Measurements from ENCODE around the gene PRDX1. TPM values are rescaled to one million over a fixed set of nuclear protein-coding genes. Genes with fewer than 3 reads are reported as not detected.
"Not testable (repeated sequence)": the region's sequence is repeated elsewhere in the genome, so short reads cannot be mapped to it uniquely, and the experiment has no call there.

The PRDX1 gene
- total RNA-seq, 1 donor from 2014 or later, result 239 TPM

- H3K9me3 ChIP-seq, result no peaks in the 10 kb centered on the region
- no peak for DNase-seq (ENCODE audit: extremely low spot score in 2 of 2)
- intact Hi-C loops (cut with DNase I), result no loop called here
- TF ChIP-seq POLR2A (IDR thresholded peaks at IDR 0.05) (no peak), POLR2AphosphoS5 (IDR thresholded peaks at IDR 0.05; ENCODE audit: insufficient read depth in 1 of 2, low read depth in 1 of 2) (no peak), CTCF (IDR thresholded peaks at IDR 0.05) (no peak)
- no peak overlapping the region for H3K4me3 ChIP-seq
- no peaks in the 10 kb centered on the region for H3K36me3 ChIP-seq
- H3K4me1 ChIP-seq, result peaks cover 8% of the 10 kb centered on the region
- no peaks in the 10 kb centered on the region for H3K27me3 ChIP-seq
- H3K27ac ChIP-seq, result no peak overlapping the region
These were observed 4.5 kb upstream of the PRDX1 start for GRCh38 chr1:45526135-45526644.

- not testable (repeated sequence) for H3K4me3 ChIP-seq; H3K9me3 ChIP-seq; H3K36me3 ChIP-seq; DNase-seq (ENCODE audit: extremely low spot score in 2 of 2); H3K27ac ChIP-seq; H3K27me3 ChIP-seq
- intact Hi-C loops (cut with DNase I), result loop anchor here (5.0 kb wide), 1 partner anchor 43 kb away; no protein-coding TSS in a partner anchor
- peaks cover 21% of the 10 kb centered on the region for H3K4me1 ChIP-seq
These were observed 2.3 kb upstream of the PRDX1 start for GRCh38 chr1:45523975-45524374.

- not testable (repeated sequence) for H3K27ac ChIP-seq; H3K36me3 ChIP-seq; H3K4me3 ChIP-seq; H3K27me3 ChIP-seq; H3K9me3 ChIP-seq; DNase-seq (ENCODE audit: extremely low spot score in 2 of 2)
- intact Hi-C loops (cut with DNase I), result loop anchor here (5.0 kb wide), 1 partner anchor 44 kb away; no protein-coding TSS in a partner anchor
- H3K4me1 ChIP-seq, result peaks cover 24% of the 10 kb centered on the region
These were observed 1.8 kb upstream of the PRDX1 start for GRCh38 chr1:45523516-45523915.

DNA sequence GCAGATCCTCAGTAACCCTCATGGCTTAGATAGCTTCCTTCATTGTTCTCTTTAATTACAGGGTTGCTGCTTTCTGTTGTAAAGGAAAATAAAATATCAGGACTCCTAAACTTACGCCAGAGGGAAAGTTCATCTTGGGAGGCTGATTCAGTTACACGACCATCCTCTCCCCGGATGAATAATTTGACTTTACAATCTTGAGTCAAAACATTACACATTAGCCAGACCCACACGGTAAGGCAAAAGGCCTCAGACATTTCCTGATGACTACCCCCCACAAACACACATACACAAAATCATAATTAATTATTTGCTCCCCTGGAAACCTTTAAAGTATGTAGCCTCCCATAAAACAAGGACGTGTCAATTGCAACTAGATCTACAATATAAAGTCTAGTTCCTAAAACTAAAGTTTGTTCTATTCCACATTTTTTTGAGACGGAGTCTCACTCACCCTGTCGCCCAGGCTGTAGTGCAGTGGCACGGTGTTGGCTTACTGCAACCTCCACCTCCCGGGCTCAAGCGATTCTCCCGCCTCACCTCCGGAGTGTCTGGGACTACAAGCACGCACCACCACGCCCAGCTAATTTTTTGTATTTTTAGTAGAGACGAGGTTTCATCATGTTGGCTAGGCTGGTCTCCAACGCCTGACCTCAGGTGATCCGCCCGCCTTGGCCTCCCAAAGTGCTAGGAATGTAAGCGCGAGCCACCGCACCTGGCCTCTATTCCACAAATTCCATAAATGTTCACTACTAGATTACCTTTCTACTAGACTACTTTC lies 830 bp upstream of the PRDX1 start:
- no peaks in the 10 kb centered on the region for H3K9me3 ChIP-seq
- no peak for DNase-seq (ENCODE audit: extremely low spot score in 2 of 2)
- TF ChIP-seq POLR2AphosphoS5 (IDR thresholded peaks at IDR 0.05; ENCODE audit: insufficient read depth in 1 of 2, low read depth in 1 of 2), result no peak
- no peak for TF ChIP-seq POLR2A (IDR thresholded peaks at IDR 0.05)
- no peak for TF ChIP-seq CTCF (IDR thresholded peaks at IDR 0.05)
- peaks cover 0 to 7% of the 10 kb centered on the region in 2 donors for H3K36me3 ChIP-seq
- peaks cover 34% of the 10 kb centered on the region for H3K4me1 ChIP-seq
- intact Hi-C loops (cut with DNase I), result loop anchor here (5.0 kb wide), 1 partner anchor 45 kb away; no protein-coding TSS in a partner anchor
- H3K27ac ChIP-seq, result peak overlapping the region; percentile 99
- H3K4me3 ChIP-seq, result peak overlapping the region; percentile 88 to 95
- no peaks in the 10 kb centered on the region for H3K27me3 ChIP-seq

DNA sequence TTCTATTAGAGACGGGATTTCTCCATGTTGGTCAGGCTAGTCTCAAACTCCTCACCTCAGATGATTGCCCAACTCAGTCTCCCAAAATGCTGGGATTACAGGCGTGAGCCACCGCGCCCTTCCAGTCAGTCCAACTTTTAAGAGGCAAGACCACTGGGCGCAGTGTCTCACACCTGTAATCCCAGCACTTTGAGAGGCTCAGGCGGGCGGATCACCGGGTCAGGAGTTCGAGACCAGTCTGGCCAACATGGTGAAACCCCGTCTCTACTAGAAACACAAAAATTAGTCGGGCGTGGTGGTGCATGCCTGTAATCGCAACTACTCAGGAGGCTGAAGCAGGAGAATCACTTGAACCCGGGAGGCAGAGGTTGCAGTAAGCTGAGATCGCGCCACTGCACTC lies 1.9 kb downstream of the PRDX1 start:
- intact Hi-C loops (cut with DNase I), result loop anchor here (5.0 kb wide), 1 partner anchor 48 kb away; no protein-coding TSS in a partner anchor
- not testable (repeated sequence) for DNase-seq (ENCODE audit: extremely low spot score in 2 of 2); H3K27ac ChIP-seq; H3K27me3 ChIP-seq; H3K9me3 ChIP-seq
- Histone ChIP-seq H3K4me1 (peaks cover 53% of the 10 kb centered on the region), H3K36me3 (peaks cover 4 to 32% of the 10 kb centered on the region in 2 donors), H3K4me3 (peak overlapping the region in 1 of 2 donors; percentile 11)

- Histone ChIP-seq H3K27me3 (no peaks in the 10 kb centered on the region), H3K36me3 (peaks cover 4 to 41% of the 10 kb centered on the region in 2 donors), H3K27ac (no peak overlapping the region), H3K4me1 (peaks cover 53% of the 10 kb centered on the region), H3K4me3 (no peak overlapping the region), H3K9me3 (no peaks in the 10 kb centered on the region)
- TF ChIP-seq POLR2AphosphoS5 (IDR thresholded peaks at IDR 0.05; ENCODE audit: insufficient read depth in 1 of 2, low read depth in 1 of 2) (no peak), CTCF (IDR thresholded peaks at IDR 0.05) (no peak), POLR2A (IDR thresholded peaks at IDR 0.05) (no peak)
- intact Hi-C loops (cut with DNase I), result no loop called here
- DNase-seq (ENCODE audit: extremely low spot score in 2 of 2), result no peak
These were observed 2.8 kb downstream of the PRDX1 start for GRCh38 chr1:45518910-45519309.

GRCh38 chr1:45518366-45518765 lies 3.3 kb downstream of the PRDX1 start:
- H3K4me3 ChIP-seq; DNase-seq (ENCODE audit: extremely low spot score in 2 of 2); H3K27ac ChIP-seq; intact Hi-C loops (cut with DNase I); H3K27me3 ChIP-seq; H3K9me3 ChIP-seq: not testable (repeated sequence)
- Histone ChIP-seq H3K4me1 (peaks cover 53% of the 10 kb centered on the region), H3K36me3 (peaks cover 4 to 46% of the 10 kb centered on the region in 2 donors)
